ENCODE measurements around the gene ZDHHC17.

ZDHHC17 gene

DNA sequence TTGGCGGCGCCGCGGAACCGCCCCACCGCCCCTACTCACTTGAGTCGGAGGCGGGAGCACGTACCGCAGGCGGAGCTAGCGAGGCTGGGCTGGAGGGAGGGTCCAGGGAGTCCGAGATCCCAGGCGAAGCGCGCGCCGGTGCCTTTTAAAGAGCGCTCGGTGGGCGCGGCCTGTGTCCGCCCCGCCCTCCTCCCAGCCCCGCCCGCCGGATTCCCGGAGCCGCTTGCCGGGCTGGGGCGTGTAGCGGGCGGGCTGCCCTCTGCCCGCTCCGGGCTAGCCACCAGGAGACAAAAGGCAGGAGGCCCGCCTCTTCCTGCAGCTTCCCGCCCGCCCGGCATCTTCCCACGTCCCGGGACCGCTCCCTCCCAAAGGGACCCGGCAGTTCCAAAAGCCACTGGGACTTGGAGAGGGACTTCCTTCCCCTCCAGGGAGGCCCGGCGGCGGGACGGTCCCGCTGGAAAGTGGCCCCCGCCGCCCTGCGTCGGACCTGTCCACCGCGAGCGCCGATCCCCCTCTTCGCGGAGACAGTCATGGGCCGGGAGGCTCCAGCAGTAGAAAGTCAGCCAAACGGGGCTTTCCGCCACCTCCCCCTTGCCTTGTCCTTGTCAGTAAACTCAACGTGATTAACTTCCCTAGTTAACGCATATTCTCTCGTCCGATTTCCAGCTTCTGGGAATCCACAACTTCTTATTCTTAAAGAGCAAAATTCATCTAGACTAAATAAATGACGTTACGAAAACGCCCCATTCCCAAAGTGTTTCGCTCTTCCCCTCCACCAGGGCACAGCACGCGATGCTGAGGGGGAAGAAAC lies 115.2 kb downstream of the ZDHHC17 start, which contains the start of gene CSRP2:
TSS of gene CSRP2 (minus strand) at position 121 of the 811 bp plus-strand sequence. CDS start 12,759 bp downstream, outside the sequence.
- DNase-seq = peak; percentile 80
- ATAC-seq = peak; percentile 93

DNA sequence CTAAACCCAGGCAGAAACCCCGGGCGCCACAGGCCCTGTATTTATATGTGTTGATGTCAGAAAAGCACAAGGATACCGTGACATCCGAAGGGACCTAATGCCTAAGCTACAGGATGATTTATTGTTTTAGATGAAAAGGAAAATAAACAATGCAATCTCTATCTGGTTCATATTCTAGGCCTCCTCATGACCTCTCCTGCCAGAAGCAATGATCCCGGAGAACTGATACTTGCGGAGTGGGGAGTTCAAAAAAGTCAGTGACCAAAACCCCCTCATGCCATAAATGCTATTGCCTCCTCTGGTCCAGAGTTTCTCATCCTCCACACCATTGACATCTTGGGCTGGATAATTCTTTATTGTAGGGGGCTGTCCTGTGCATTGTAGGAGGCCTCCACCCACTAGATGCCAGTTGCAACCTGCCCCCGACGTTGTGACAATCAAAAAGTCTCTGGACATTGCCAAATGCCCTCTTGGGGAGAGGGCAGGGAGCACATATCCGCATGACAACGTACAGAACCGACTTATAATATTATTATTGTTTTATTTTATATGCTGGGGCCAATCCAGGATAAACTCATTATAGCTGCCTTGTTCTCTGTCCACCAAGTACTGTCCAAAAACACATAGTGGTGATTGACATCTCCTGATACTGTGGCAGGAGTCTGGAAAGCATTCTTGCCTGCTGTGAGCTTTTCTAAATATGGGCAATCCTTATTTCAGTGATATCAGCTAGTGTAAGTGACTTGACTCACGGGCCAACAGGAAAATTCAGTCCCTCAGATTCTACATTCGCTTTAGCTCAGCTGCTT lies 116.0 kb downstream of the ZDHHC17 start:
- ATAC-seq = no peak
- DNase-seq = no peak

DNA sequence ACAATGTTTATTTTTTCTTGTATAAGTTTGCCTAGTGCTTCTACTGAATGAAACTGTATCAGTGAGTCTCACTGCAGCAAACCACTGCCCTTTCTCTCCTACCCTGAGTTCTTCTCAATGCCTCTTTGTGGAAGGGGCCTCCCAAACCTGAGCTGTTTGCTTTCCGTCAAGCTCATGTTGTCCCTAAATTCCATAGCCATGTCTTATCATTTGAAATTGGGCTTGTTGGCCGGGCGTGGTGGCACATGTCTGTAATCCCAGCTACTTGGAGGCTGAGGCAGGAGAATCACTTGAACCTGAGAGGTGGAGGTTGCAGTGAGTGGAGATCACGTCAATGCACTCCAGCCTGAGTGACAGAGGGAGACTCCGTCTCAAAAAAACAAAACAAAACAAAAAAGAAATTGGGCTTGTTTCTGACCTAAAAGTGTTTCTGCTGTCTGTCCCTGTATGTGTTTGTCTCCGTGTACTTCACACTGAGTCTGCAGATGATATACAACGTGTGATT lies 116.7 kb downstream of the ZDHHC17 start:
- ATAC-seq (no peak), DNase-seq (no peak)

DNA sequence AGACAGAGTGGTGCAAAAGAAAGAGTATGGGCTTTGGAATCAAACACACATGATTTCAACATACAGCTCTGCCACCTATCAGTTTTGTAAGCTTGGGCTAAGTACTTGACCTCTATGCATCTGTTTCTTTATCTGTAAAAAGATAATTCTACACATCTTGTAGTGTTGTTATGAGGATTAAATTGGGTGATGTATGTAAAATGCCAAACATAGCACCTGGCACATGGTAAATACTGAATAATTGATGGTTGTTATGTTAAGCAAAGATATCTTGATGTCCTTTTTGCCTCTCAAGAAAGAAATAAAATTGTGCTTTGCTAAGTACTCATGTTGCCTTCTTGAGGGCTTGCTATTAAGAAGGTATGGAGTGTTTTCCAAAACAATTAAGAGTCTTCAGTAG lies 117.2 kb downstream of the ZDHHC17 start:
- ATAC-seq (no peak), DNase-seq (no peak)

DNA sequence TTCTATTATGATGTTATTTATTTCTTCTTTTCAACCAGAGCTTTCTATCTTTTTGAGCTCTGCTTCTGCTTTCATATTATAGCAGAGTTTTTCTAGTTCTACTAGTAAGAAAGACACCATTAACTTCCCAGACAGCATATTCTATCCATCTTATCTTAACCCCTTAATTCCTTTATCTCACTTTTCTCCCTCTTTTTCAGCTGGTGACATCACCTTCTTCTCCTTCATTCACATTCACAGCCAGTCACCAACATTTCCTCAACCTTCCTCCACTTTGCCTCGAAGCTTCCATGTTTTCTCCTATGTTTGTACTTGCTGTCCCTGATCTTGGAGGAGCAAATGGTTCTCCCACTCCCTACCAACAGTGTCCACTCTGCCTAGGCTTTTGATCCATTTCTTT lies 118.5 kb downstream of the ZDHHC17 start:
- DNase-seq (no peak), ATAC-seq (no peak)

DNA sequence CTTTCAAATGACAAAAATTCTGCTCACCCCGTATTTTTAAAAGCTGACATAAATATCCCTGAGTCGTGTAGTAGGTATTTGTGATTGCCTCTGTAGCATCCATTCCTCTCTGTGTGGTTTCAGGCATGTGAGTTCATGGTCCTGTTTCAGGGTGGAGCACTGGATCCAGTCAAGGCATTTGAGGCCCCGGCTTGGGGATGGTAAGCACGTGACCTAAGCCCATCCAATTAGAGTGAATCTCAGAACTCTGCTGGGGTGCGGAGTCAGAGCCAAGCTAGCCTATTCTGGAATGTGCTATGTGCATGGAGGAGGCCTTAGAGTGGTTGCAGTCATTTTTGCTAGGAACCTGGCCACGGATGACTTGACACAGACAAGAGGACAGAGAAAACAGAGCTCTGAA lies 119.2 kb downstream of the ZDHHC17 start:
- no peak for ATAC-seq
- DNase-seq = no peak

DNA sequence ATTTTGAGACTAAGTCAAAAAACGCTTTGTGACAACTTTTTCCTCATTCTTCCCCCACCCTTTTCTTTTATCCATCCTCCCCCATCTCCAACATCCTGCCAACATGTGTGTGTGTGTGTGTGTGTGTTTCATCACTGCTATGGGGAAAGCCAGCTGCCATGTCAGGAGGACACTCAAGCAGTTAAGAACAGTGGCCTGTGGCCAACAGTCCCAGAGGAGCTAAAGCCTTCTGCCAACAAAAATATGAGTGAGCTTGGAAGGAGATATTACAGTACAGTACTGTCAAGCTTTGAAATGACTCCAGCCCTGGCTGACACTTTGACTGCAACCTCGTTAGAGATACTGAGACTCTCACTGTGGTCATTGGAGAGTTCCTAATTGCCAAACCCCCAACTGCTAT lies 119.9 kb downstream of the ZDHHC17 start:
- DNase-seq (no peak), ATAC-seq (no peak)

DNA sequence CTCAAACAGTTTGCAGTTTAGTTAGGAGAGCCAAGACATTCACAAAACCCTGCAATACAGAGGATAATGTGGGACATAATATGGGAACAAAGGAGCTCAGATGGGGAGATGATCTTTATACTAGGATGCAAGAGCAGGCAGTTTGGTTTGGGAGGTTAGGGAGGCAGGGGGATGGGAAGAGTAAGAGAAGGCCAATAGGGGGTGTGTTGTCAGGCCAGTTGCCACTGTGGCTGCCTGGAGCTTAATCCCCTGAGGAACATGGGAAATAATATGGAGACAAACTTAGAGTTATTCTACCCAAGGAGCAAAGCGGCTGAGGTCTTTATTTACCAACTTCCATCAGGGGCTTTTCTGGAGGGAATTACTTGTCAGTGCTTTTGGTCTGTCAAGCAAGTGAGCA lies 124.9 kb downstream of the ZDHHC17 start:
- DNase-seq (no peak), ATAC-seq (no peak)

DNA sequence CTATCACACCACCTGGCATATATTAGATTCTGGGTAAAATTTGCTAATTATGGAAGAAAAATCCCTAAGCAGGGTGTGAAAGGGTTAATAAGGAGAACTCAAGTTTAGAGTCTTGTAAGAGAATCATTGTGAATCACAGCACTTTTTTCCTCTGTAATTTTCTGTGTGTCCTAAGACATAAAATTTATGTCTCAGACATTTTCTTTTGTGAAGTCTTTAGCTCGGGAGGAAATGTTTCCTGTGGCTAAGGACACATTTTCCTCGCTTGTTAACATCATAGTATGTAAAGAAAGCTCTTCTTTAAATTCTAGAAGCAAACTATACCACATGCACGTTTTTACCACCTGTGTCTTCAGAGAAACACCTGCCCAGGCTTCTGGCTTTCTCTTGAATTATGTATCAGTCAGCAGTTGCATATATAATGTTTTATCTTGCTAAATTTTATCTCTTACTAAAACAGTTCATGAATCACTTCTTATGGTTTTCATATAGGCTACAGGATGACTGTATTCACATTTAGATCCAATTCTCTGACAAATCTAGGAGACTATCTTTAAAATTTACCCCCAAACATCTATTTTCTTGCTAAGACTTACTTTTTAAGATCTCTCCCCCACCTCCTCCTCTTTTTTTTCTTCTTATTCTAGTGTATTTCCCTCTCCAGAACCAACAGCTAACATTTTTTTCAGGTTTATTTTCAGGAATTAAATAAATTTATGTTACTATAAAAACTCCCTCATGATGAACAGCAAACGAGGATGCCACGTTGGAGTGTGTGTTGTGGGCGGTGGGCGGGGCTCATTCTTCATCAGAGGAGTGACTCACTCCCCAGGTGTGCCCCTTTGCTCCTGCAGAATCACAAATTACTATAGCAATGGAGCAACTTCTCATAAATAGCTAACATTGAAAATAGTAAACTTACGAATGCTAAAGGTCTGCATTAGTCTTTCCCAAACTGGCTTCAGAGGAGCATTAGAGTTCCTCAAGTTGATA lies 126.5 kb downstream of the ZDHHC17 start:
- DNase-seq = peak; percentile 65
- no peak for ATAC-seq

DNA sequence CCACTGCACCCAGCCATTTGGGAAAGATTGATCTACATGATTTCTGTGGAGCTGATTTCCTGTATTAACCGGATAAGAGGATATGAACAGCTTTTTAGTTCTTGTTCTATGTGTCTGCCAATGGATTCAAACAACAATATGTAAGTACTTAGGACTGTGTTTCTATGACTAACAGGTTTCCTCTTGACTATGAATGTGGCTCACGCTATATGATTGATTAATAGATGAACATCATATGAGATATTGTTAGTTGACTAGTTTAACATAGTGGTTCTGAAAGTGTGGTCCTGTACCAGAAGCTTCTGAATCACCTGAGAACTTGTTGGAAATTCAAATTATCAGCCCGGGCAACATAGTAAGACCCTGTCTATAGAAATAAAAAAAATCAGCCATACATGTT lies 127.7 kb downstream of the ZDHHC17 start:
- ATAC-seq (no peak), DNase-seq (no peak)

DNA sequence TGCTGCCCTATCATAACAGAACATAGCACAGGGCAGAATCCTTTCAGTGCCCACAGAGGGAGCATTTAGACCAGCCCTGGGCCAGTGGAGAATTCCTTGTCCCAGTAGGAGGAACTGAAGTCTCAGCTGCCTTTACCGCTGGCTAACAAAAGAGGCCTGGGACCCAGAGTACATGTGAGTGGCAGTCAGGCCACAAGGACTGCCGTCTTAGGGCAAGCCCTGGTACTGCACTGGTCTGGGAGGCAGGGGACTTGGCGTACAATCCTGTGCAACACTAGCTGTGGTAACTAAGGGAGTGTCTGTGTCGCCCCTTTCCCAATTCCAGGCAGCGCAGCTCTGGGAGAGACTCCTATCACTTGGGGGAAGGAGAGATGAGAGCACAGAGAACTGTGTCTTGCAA lies 131.9 kb downstream of the ZDHHC17 start:
- ATAC-seq = no peak
- no peak for DNase-seq

DNA sequence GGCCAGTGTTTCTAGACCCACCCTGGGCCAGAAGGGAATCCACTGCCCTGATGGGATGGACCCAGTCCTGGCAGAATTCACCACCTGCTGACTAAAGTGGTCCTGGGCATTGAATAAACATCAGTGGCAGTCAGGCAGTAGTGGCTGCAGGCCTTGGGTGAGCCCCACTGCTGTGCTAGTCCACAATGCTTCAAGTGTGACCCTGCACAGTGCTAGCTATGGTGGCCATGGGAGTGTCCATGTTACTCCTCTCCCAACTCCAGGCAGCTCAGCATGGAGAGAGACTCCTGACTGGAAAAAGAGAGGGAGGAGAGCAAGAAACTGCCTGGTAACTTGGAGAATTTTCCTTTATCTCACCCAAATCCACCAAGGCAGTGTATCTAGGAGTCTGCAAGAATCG lies 132.4 kb downstream of the ZDHHC17 start:
- ATAC-seq (no peak), DNase-seq (no peak)

DNA sequence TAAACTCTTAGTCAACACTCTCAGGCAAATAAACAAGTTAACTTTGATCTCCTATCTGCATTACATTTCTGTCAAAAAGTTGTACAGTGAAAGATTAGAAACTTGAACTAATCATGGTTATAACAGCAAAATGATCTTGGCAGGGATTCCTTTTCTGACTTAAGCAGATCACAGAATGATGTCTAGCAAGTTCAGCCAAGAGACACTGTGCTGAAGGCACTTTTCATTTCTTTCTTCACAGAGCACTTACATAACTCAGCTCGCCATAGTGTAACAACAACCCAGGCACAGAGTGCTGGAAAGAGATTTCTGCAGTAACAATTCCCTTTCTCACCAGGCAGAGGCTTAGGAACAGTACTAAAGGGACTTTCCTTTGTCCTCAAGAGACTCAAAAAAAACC lies 134.5 kb downstream of the ZDHHC17 start:
- DNase-seq (no peak), ATAC-seq (no peak)

DNA sequence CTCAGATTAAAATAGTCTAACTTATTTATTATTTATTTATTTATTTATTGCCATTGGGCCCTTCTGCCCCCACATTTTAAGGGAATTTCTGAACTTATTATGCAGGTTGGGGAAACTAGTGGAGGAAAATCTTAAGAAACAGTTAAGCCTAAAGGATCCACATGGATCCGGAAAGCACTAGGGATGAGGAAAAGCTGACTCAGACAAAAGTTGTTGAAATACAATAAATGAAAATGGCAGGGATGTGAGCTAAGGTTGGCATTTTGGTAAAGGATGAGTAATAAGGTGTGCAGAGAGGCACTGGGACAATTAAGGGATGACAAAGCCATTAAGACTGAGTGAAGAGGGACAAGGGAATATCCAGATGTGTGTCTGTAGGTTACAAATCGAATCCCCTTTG lies 135.6 kb downstream of the ZDHHC17 start:
- no peak for DNase-seq
- no peak for ATAC-seq

DNA sequence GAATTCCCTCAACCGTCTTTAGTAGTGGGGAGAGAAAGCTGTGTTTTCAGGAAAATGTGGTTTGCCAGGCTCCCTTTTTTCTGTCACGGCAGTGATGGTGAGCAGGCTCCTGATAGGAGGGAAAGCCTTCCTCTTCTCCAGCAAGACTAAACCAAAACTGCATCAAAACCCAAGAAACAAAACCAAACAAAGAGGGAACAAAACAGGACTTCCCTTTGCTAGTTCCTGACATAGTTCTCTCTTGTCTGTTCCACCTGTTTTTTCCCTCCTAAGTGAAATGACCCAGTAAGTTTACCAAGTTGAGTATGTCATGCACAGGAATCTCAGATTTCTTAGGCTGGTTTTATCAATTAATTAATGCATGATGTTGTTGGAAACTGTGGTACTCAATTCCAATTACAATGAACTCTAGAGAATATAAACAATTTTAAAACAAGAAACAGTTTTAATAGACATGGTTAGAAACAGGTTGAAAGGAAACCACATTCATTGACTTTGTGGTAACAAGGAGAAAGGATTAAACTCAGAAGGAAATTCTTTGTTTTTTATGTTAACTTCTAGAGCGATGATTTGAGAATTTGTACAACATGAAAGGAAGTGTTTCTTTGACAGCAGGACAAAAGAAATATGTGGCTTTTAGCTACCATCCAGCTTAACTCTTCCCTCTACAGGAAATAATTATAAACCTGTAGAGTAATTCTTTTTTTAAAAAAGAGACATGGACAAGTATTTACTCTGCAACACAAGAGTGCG lies 137.9 kb downstream of the ZDHHC17 start:
- no peak for DNase-seq
- ATAC-seq = no peak
